Esophagus muscularis mucosa (tissue), 4 donors: Measurements from ENCODE around the gene GALM.

Experiments used
- CTCF ChIP-seq, 3 experiments: fragments of 200-600 bp in 2 of 3; fragments of 450-650 bp in 1 of 3; sonication (generic) in 2 of 3; IDR thresholded peaks; one replicate each; pipeline ENCODE4 v1.5.1; 2017 to 2019; ENCODE audit warnings: antibody characterized with exemption in 3 of 3, mild to moderate bottlenecking in 2 of 3, moderate library complexity in 1 of 3
- EP300 ChIP-seq: sonication (generic); formaldehyde crosslinking; IDR thresholded peaks from one replicate; pipeline ENCODE4 v1.6.1; 2017; ENCODE audit warnings: antibody characterized with exemption
- POLR2A ChIP-seq: fragments of 450-650 bp; IDR thresholded peaks from one replicate; pipeline ENCODE4 v1.6.1; 2017; ENCODE audit warnings: antibody characterized with exemption, moderate library complexity, mild to moderate bottlenecking, low read depth
- POLR2AphosphoS5 ChIP-seq, 2 donors: sonication (generic); formaldehyde crosslinking; IDR thresholded peaks; one replicate each; pipeline ENCODE4 v1.6.1; 2017; ENCODE audit warnings: antibody characterized with exemption in 2 of 2

- TF ChIP-seq EP300 (no peak), CTCF (IDR thresholded peaks at IDR 0.05) (no peak), POLR2AphosphoS5 (IDR thresholded peaks at IDR 0.05) (no peak), POLR2A (no peak)
Measured at GRCh38 chr2:38748943-38749804, 83.3 kb downstream of the GALM start.
